ENCODE data around the gene PRR33. TPM values are rescaled to one million over a fixed set of nuclear protein-coding genes. Genes with fewer than 3 reads are reported as not detected.

Gene PRR33
- total RNA-seq, 1 donor = not detected

- no peak for DNase-seq (ENCODE audit: low read depth)
- TF ChIP-seq, protein P1, sequence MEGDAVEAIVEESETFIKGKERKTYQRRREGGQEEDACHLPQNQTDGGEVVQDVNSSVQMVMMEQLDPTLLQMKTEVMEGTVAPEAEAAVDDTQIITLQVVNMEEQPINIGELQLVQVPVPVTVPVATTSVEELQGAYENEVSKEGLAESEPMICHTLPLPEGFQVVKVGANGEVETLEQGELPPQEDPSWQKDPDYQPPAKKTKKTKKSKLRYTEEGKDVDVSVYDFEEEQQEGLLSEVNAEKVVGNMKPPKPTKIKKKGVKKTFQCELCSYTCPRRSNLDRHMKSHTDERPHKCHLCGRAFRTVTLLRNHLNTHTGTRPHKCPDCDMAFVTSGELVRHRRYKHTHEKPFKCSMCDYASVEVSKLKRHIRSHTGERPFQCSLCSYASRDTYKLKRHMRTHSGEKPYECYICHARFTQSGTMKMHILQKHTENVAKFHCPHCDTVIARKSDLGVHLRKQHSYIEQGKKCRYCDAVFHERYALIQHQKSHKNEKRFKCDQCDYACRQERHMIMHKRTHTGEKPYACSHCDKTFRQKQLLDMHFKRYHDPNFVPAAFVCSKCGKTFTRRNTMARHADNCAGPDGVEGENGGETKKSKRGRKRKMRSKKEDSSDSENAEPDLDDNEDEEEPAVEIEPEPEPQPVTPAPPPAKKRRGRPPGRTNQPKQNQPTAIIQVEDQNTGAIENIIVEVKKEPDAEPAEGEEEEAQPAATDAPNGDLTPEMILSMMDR (IDR thresholded peaks at IDR 0.05; ENCODE audit: insufficient read depth, low read length) = no peak
- H3K4me3 ChIP-seq (ENCODE audit: low read depth, low read length) = no peak overlapping the region
Observed at GRCh38 chr11:1927848-1928469, 36.3 kb upstream of the PRR33 start.

GRCh38 chr11:1927026-1927847 lies 35.5 kb upstream of the PRR33 start:
- peak; percentile 25 for DNase-seq (ENCODE audit: low read depth)
- TF ChIP-seq, protein P1 (IDR thresholded peaks at IDR 0.05; ENCODE audit: insufficient read depth, low read length) = no peak
- H3K4me3 ChIP-seq (ENCODE audit: low read depth, low read length) = no peak overlapping the region

DNA sequence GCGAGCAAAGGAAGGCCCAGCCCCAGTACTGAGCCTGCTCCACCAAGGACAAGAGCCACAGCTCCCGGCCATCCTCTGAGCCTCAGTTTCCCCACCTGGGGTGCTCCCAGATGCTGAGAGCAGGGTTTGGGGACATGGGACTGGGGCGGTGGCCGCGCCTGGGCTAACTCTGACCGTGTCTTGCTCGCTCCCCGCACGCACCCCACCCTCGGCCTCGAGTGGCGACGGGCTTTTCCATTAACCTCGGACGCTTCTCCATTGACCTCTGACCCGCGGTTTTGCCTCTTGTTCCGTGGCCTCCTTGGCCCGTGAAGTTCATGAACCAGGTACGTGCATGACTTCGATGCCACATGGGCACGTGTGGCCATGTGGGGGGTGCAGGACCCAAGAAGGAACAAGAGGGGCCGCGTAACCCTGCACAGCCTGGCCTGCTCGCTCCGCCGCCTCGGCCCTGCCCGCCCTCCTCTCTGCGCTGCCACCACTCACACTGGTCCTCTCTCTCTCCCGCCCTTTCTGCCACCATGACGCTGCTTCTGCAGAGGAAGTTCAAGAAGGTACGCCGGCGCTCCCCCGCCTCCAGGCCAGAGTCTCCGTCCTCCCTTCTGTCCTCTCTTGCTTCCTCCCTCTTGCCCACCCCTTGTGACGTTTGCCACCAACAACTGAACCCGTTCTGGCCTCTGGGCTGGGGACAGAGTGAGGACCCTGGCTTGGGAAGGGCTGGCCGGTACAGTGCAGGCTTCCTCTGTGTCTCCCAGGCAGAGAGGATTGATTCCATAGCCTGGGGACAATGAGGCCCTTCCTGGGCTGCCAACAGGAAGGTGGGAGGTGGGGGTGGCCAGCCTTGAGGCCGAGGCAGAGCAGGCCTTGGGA lies 34.7 kb upstream of the PRR33 start:
- H3K4me3 ChIP-seq (ENCODE audit: low read depth, low read length) = no peak overlapping the region
- TF ChIP-seq, protein P1 (IDR thresholded peaks at IDR 0.05; ENCODE audit: insufficient read depth, low read length) = no peak

GRCh38 chr11:1925373-1926155 lies 33.9 kb upstream of the PRR33 start:
- TF ChIP-seq, protein P1 (IDR thresholded peaks at IDR 0.05; ENCODE audit: insufficient read depth, low read length) = no peak

More for the DNA sequence above, 34.7 kb upstream of the PRR33 start:
- no peak for DNase-seq (ENCODE audit: low read depth)

DNA sequence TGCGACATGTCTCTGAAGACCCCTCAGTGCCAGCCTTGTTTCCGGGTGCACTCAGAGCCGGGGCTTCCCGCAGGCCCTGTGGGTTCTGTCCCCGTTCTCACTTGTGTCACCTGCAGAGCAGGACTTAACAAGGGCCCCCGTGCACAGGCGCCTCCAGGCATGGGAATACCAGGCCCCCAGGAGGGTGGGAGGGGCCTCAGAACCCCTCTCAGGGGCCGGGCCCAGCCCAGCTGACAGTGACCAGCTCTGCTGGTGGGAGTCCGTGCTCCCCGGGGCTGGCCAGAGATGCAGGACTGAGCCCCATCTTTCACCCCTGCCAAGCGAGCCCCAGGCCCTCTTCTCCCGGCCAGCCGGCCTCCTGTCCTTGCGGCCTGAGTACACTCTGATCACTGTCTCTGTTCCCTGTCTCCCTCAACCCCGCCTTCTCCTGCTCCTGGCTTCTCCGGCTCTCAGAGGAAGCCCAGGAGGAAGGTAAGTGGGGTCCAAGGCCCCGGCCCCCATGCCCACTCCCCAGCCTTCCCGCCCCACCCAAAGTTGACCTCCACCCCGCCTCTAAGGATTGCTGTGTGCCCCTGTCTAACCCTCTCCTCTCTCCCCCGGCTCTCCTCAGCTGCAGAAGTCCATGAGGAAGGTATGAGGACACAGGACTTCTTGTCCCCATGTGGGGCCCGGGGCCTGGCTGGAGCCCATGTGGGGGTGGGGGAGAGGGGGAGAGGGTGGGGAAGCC lies 33.1 kb upstream of the PRR33 start:
- H3K4me3 ChIP-seq (ENCODE audit: low read depth, low read length) = no peak overlapping the region
- DNase-seq (ENCODE audit: low read depth) = no peak
- TF ChIP-seq, protein P1 (IDR thresholded peaks at IDR 0.05; ENCODE audit: insufficient read depth, low read length) = no peak

More at GRCh38 chr11:1925373-1926155, 33.9 kb upstream of the PRR33 start:
- no peak for DNase-seq (ENCODE audit: low read depth)
- H3K4me3 ChIP-seq (ENCODE audit: low read depth, low read length) = no peak overlapping the region

Data from fibroblast of the aortic adventitia (primary cell).